Trophoblast cell (in vitro differentiated cells and primary cell): ENCODE measurements around the gene CRISPLD2.

Experiments used
- DNase-seq, 2 donors: peaks; one replicate each; pipeline ENCODE4 v3.0.0-alpha.2; 2016
- H2AFZ ChIP-seq: 2 replicates; pipeline ENCODE4 v1.6.1; 2013; ENCODE audit warnings: low read length, moderate library complexity, mild to moderate bottlenecking; ENCODE audit not compliant: insufficient read depth, poor library complexity
- H2AK5ac ChIP-seq: 2 replicates; pipeline ENCODE4 v1.6.1; 2013; ENCODE audit warnings: mild to moderate bottlenecking, low read length
- H2BK120ac ChIP-seq: 2 replicates; pipeline ENCODE4 v1.6.1; 2013; ENCODE audit warnings: low read length, mild to moderate bottlenecking, moderate library complexity; ENCODE audit not compliant: insufficient read depth, poor library complexity
- H2BK12ac ChIP-seq: 2 replicates; pipeline ENCODE4 v1.6.1; 2013; ENCODE audit warnings: mild to moderate bottlenecking, low read length, moderate library complexity
- H2BK5ac ChIP-seq: 2 replicates; pipeline ENCODE4 v1.6.1; 2013; ENCODE audit warnings: low read length, low read depth, moderate library complexity, mild to moderate bottlenecking; ENCODE audit not compliant: poor library complexity
- H3K14ac ChIP-seq: 2 replicates; pipeline ENCODE4 v1.6.1; 2013; ENCODE audit warnings: mild to moderate bottlenecking, low read length
- H3K18ac ChIP-seq: 2 replicates; pipeline ENCODE4 v1.6.1; 2013; ENCODE audit warnings: mild to moderate bottlenecking, low read length
- H3K23ac ChIP-seq: 2 replicates; pipeline ENCODE4 v1.6.1; 2013; ENCODE audit warnings: low read length
- H3K27ac ChIP-seq: 2 replicates; pipeline ENCODE4 v1.5.1; 2013; ENCODE audit warnings: low read depth, mild to moderate bottlenecking, inconsistent platforms, low read length, moderate library complexity
- H3K27me3 ChIP-seq: 2 replicates; pipeline ENCODE4 v1.6.1; 2013; ENCODE audit warnings: inconsistent platforms, mild to moderate bottlenecking, low read length, moderate library complexity; ENCODE audit not compliant: insufficient read depth
- H3K36me3 ChIP-seq, 2 experiments: 1 replicate in 1 of 2; 2 replicates in 1 of 2; pipeline ENCODE4 v1.6.1; 2013; ENCODE audit warnings: low read length in 2 of 2, mild to moderate bottlenecking in 2 of 2, moderate library complexity in 1 of 2; ENCODE audit not compliant: insufficient read depth in 2 of 2, control insufficient read depth in 1 of 2
- H3K4ac ChIP-seq: 2 replicates; pipeline ENCODE4 v1.6.1; 2013; ENCODE audit warnings: low read depth, mild to moderate bottlenecking, low read length, moderate library complexity
- H3K4me1 ChIP-seq, 2 experiments: 1 replicate in 1 of 2; 2 replicates in 1 of 2; pipeline ENCODE4 v1.6.1; 2013; ENCODE audit warnings: low read length in 2 of 2, mild to moderate bottlenecking in 2 of 2, moderate library complexity in 1 of 2; ENCODE audit not compliant: insufficient read depth in 2 of 2, control insufficient read depth in 1 of 2
- H3K4me2 ChIP-seq: 2 replicates; pipeline ENCODE4 v1.6.1; 2013; ENCODE audit warnings: inconsistent platforms, mild to moderate bottlenecking, low read length, moderate library complexity
- H3K4me3 ChIP-seq: 2 replicates; pipeline ENCODE4 v1.5.1; 2013; ENCODE audit warnings: mild to moderate bottlenecking, low read depth, low read length, inconsistent platforms
- H3K79me1 ChIP-seq: one replicate; pipeline ENCODE4 v1.6.1; 2013; ENCODE audit warnings: low read length
- H3K79me2 ChIP-seq: 2 replicates; pipeline ENCODE4 v1.6.1; 2013; ENCODE audit warnings: low read length, mild to moderate bottlenecking; ENCODE audit not compliant: control insufficient read depth, insufficient read depth, poor library complexity
- H3K9ac ChIP-seq: 2 replicates; pipeline ENCODE4 v1.6.1; 2013; ENCODE audit warnings: mild to moderate bottlenecking, low read length
- H3K9me3 ChIP-seq: 2 replicates; pipeline ENCODE4 v1.6.1; 2013; ENCODE audit warnings: low read depth, mild to moderate bottlenecking, control low read depth, inconsistent platforms, low read length; ENCODE audit not compliant: insufficient read depth
- H4K12ac ChIP-seq: 2 replicates; pipeline ENCODE4 v1.6.1; 2013; ENCODE audit warnings: low read depth, mild to moderate bottlenecking, low read length, moderate library complexity
- H4K8ac ChIP-seq: 2 replicates; pipeline ENCODE4 v1.6.1; 2013; ENCODE audit warnings: low read depth, mild to moderate bottlenecking, low read length, moderate library complexity
- H4K91ac ChIP-seq: one replicate; pipeline ENCODE4 v1.6.1; 2013; ENCODE audit warnings: low read depth, mild to moderate bottlenecking, low read length, moderate library complexity
- WGBS: extraction: QIAGEN DNeasy Blood & Tissue Kit; methylation state at CpG from one replicate; pipeline ENCODE4 v1.1.7; 2013; ENCODE audit warnings: missing lambda C conversion rate; ENCODE audit not compliant: insufficient read length, insufficient coverage; ENCODE audit errors: extremely low coverage; 5-methylcytosine and 5-hydroxymethylcytosine counted together

CRISPLD2 gene

GRCh38 chr16:84825896-84826557, 6.2 kb downstream of the CRISPLD2 start:
- Histone ChIP-seq H4K12ac (no peak overlapping the region), H3K9ac (no peak overlapping the region), H3K36me3 (peaks cover 25 to 28% of the 10 kb centered on the region in 2 experiments), H4K8ac (peak overlapping the region; percentile 63), H2BK120ac (peak overlapping the region; percentile 37), H2AFZ (no peak overlapping the region), H2AK5ac (peak overlapping the region; percentile 31), H3K23ac (no peak overlapping the region), H3K4me1 (peaks cover 43 to 45% of the 10 kb centered on the region in 2 experiments), H3K14ac (peak overlapping the region; percentile 72), H3K27ac (peak overlapping the region; percentile 93), H2BK12ac (peak overlapping the region; percentile 81), H3K79me2 (peaks cover 15% of the 10 kb centered on the region), H4K91ac (peak overlapping the region; percentile 67), H3K79me1 (peaks cover 39% of the 10 kb centered on the region), H3K4me3 (no peak overlapping the region), H2BK5ac (peak overlapping the region; percentile 54), H3K18ac (peak overlapping the region; percentile 27), H3K9me3 (no peaks in the 10 kb centered on the region), H3K4me2 (peak overlapping the region; percentile 18), H3K4ac (peak overlapping the region; percentile 24), H3K27me3 (no peaks in the 10 kb centered on the region)
- peak; percentile 98 to 99 for DNase-seq
- WGBS = no CpG with 5 or more reads among the region's 8 CpGs

- peaks cover 28 to 31% of the 10 kb centered on the region in 2 experiments for H3K36me3 ChIP-seq
- H2BK5ac ChIP-seq = peak overlapping the region; percentile 54
- no peaks in the 10 kb centered on the region for H3K9me3 ChIP-seq
- no CpG with 5 or more reads among the region's 13 CpGs for WGBS
- peak overlapping the region; percentile 67 for H4K91ac ChIP-seq
- H3K27ac ChIP-seq = peak overlapping the region; percentile 93
- peak; percentile 95 to 96 for DNase-seq
- peak overlapping the region; percentile 18 for H3K4me2 ChIP-seq
- H3K4me1 ChIP-seq = peaks cover 38 to 43% of the 10 kb centered on the region in 2 experiments
- no peak overlapping the region for H2AFZ ChIP-seq
- H4K8ac ChIP-seq = peak overlapping the region; percentile 63
- peak overlapping the region; percentile 50 for H2BK12ac ChIP-seq
- no peak overlapping the region for H4K12ac ChIP-seq
- H3K9ac ChIP-seq = no peak overlapping the region
- H3K4ac ChIP-seq = peak overlapping the region; percentile 24
- no peak overlapping the region for H3K23ac ChIP-seq
- no peaks in the 10 kb centered on the region for H3K27me3 ChIP-seq
- peaks cover 11% of the 10 kb centered on the region for H3K79me2 ChIP-seq
- H2AK5ac ChIP-seq = peak overlapping the region; percentile 31
- H3K14ac ChIP-seq = peak overlapping the region; percentile 72
- H3K79me1 ChIP-seq = peaks cover 39% of the 10 kb centered on the region
- H2BK120ac ChIP-seq = peak overlapping the region; percentile 37
- H3K18ac ChIP-seq = peak overlapping the region; percentile 27
- no peak overlapping the region for H3K4me3 ChIP-seq
Observed at GRCh38 chr16:84826558-84826941, 6.8 kb downstream of the CRISPLD2 start.

- no peak overlapping the region for H2BK5ac ChIP-seq
- no peak overlapping the region for H2AFZ ChIP-seq
- no peak overlapping the region for H3K9ac ChIP-seq
- H3K14ac ChIP-seq = no peak overlapping the region
- H2BK12ac ChIP-seq = no peak overlapping the region
- H3K4me2 ChIP-seq = peak overlapping the region; percentile 14
- no peak overlapping the region for H3K18ac ChIP-seq
- peak overlapping the region; percentile 33 for H4K91ac ChIP-seq
- no peak overlapping the region for H2AK5ac ChIP-seq
- H3K79me1 ChIP-seq = peaks cover 35% of the 10 kb centered on the region
- no peaks in the 10 kb centered on the region for H3K9me3 ChIP-seq
- no peak overlapping the region for H4K8ac ChIP-seq
- H3K23ac ChIP-seq = no peak overlapping the region
- peak; percentile 66 to 78 for DNase-seq
- H3K4me1 ChIP-seq = peaks cover 35 to 38% of the 10 kb centered on the region in 2 experiments
- H3K27ac ChIP-seq = peak overlapping the region; percentile 93
- no peaks in the 10 kb centered on the region for H3K27me3 ChIP-seq
- WGBS = no CpG with 5 or more reads among the region's 16 CpGs
- no peak overlapping the region for H2BK120ac ChIP-seq
- H3K36me3 ChIP-seq = peaks cover 30 to 32% of the 10 kb centered on the region in 2 experiments
- no peak overlapping the region for H3K4ac ChIP-seq
- H3K4me3 ChIP-seq = no peak overlapping the region
- H3K79me2 ChIP-seq = peaks cover 6% of the 10 kb centered on the region
- H4K12ac ChIP-seq = no peak overlapping the region
Observed at GRCh38 chr16:84827131-84827574, 7.4 kb downstream of the CRISPLD2 start.

GRCh38 chr16:84827897-84828296, 8.1 kb downstream of the CRISPLD2 start:
- peaks cover 41 to 42% of the 10 kb centered on the region in 2 experiments for H3K4me1 ChIP-seq
- DNase-seq = peak; percentile 81 to 93
- H3K9ac ChIP-seq = no peak overlapping the region
- H3K36me3 ChIP-seq = peaks cover 36 to 38% of the 10 kb centered on the region in 2 experiments
- H2BK12ac ChIP-seq = peak overlapping the region; percentile 81
- H3K79me1 ChIP-seq = peaks cover 35% of the 10 kb centered on the region
- H3K27me3 ChIP-seq = no peaks in the 10 kb centered on the region
- no peak overlapping the region for H3K4me2 ChIP-seq
- no peak overlapping the region for H3K23ac ChIP-seq
- H3K27ac ChIP-seq = peak overlapping the region; percentile 93
- H3K4ac ChIP-seq = peak overlapping the region; percentile 43
- H3K9me3 ChIP-seq = no peaks in the 10 kb centered on the region
- H3K14ac ChIP-seq = peak overlapping the region; percentile 42
- H4K12ac ChIP-seq = no peak overlapping the region
- peak overlapping the region; percentile 81 for H2AK5ac ChIP-seq
- peak overlapping the region; percentile 37 for H2BK120ac ChIP-seq
- H4K91ac ChIP-seq = peak overlapping the region; percentile 33
- H3K18ac ChIP-seq = peak overlapping the region; percentile 85
- H3K79me2 ChIP-seq = peaks cover 6% of the 10 kb centered on the region
- H2AFZ ChIP-seq = peak overlapping the region; percentile 37
- no CpG with 5 or more reads among the region's 15 CpGs for WGBS
- no peak overlapping the region for H3K4me3 ChIP-seq
- H4K8ac ChIP-seq = peak overlapping the region; percentile 35
- peak overlapping the region; percentile 46 for H2BK5ac ChIP-seq
